Cerebellar nuclear complex (tissue), 1 donor: ENCODE results near the gene KMT2D.

Experiments
- DNase-seq, 2 experiments: peaks; one replicate each; lab custom pipeline; 2025; lab: John Stamatoyannopoulos, UW

KMT2D gene

DNA sequence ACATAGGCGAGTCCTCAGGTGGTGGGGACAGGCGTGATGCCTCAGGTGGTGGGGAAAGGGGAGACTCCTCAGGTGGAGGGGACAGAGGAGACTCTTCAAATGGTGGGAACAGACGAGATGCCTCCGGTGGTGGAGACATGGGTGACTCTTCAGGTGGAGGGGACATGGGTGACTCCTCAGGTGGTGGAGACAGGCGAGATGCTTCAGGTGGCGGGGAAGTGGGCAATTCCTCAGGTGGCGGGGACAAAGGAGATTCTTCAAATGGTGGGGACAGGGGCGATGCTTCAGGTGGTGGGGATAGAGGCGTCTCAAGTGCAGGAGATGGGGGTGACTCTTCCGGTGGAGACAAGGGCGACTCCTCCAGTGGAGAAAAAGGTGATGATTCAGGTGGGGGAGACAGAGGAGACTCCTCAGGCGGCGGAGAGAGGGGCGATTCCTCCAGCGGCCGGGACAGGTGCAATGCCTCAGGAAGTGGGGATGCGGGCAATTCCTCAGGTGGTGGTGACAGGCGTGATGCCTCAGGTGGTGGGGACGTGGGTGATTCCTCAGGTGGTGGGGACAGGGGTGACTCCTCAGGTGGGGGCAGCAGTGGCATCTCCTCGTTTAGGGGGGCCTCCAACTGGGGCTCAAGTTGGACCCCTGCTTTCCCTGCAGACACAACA is 8.7 kb downstream of the KMT2D start:
- no peak for DNase-seq

DNA sequence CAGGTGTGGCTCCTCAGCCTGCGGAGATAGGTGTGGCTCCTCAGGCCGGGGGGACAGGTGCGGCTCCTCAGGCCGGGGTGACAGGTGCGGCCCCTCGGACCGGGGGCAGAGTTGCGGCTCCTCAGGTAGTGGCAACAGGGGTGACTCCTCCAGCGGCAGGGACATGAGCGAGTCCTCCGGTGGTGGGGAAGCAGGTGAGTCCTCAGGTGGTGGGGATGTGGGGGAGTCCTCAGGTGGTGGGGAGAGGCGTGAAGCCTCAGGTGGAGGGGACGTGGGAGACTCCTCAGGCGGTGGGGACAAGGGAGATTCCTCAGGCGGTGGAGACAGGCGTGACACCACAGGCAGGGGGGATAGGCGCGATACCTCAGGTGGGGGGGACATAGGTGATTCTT is 9.2 kb downstream of the KMT2D start:
- no peak for DNase-seq

DNA sequence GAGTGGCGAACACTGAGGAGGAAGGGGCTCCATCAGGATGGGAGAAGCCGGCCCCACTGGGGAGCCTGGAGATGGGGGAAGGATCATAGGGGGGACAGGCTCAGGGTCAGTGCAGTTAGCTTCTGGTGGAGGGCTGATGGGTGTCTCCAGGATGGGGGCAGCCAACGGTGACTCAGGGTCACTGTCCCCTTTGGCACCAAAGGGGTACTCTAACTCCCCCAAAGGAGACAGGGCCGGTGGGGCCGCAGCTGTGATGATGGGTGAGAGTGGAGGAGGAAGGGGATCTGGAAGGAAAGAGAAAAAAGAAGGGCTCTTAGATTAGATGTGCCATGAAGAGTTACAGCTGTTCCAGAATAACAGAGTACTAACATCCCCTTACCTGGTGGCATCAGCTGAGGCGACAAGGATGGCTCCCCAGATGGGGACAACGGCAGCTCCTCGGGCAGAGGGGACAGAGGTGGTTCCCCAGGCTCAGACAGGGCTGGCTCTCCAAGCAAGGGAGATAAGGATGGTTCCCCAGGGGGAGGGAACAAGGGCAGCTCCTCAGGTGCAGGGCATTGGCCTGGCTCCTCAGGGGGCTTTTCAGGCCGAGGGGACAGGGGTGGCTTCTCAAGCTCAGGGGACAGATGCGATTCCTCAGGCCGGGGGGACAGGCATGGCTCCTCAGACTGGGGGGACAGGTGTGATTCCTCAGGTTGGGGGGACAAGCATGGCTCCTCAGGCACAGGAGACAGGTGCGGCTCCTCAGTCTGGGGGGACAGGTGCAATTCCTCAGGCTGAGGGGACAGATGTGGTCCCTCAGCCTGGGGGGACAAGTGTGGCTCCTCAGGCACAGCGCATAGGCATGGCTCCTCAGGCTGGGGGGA is 9.9 kb downstream of the KMT2D start:
- DNase-seq = no peak

DNA sequence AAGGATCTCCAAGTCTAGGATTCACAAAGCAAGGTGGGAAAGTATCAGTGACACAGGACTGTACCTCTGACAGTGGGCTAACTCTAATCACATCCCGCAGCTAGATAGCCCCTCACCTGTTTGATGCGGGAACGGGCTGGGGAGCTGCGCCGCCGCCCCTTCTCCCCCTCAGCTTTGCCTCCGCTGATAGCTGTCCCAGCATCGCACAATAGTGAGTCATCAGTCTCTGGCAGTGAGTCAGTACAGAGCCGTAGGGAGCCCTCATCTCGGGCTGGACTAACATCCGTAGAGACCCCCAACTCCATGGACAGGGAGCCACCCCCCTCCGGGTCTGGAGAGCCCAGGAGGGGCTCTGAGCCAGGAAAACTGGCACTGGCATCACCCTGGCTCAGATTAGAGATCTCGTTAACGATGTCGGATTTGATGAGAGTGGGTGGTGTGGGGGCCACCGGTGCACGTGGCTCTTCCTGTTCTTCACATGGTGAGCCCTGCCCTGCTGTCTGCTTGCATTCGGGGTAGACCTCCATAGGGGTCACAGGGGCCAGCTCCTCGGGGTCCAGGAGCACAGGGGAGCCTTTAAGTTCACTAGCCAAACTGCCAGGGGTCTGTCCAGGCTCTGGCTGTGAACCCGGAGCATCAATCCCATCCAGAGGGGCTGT is 10.9 kb downstream of the KMT2D start:
- no peak for DNase-seq

DNA sequence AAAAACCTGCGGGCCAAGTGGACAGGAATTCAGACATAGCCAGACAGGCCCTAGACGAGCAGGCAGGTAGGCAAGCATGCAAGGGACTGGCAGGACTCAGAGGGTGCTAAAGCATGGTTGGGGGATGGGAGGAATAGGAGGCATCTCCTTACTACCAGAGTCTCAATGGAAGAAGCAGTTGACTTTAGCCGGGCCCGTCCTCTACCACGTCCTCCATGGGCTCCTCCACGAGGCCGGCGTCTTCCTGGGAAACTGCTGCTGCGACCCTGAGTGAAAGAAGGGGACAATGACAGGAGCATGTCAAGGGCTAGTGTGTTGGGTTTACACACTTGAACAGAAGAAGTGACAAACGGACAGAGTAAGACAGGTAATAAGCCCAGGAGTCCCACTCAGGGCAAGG is 11.6 kb downstream of the KMT2D start:
- DNase-seq = no peak

DNA sequence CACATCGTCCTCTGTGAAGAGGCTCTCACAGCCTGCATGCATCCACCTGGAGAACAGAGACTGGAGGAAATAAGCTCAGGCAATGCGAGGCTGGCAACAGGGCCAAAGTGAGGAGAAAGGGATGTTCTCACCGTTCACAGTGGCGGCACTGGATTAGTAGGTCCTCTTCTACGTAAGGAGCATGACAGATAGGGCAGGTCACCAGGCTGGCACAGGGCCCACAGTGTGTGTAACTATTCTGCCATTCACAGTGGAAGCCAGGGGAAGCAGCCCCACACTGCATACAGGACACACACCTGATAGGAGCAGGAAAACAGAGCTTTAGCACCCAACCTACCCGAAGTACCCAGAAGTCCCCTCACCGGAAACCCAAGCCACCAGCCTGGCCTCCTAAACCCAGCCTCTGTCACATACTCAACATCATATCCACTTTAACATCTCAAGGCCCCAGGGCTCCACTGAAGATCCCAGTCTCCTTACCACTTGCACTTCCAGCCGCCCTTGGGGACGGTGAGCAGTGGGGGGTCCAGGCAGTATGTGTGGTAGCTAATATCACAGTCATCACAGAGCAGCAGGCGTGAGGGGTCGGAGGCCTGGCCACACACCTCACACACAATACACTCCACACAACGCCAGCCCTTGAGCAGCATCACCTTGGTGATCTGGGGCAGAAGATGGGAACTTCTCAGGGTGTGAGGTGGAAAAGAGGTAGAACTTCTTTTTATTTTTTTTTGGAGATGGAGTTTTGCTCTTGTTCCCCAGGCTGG is 14.3 kb downstream of the KMT2D start:
- no peak for DNase-seq

DNA sequence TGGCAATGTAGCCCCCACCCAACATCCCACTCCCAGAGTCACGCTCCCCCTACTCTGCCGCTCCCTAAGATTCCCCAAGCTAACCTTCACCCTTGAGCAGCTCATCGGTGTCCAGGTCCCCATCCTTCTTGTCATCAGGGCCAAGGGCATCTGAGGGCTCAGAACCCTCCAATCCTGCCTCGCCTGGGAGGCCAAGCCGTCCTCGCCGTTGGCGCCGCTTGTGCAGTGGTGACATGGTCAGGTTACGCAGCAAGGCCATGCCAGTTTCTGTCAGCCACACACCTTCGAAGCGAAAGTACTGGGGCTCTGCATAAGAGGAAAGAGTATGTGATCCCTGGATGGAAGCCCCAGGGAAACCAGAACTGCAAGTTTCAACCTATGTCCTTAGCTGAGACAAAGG is 15.9 kb downstream of the KMT2D start:
- DNase-seq = no peak

DNA sequence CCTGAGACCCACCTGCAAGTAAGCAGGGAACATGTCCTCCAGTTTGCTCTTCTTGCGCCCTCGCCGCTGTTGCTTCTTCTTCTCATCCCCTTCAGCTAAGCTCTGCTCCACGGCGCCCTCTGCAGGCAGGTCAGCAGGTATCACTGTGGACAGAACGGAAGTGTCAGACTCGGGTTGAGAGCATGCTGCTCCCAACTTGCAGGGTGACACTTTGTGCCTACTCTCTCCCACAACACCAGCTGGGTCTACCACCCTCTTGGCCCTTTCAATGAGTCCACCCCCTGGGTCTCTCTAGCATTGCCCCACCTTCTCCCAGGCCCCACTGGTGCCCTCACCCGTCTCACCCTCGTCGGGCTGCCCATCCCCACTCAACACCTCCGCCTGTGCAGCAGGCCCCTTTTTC is 16.7 kb downstream of the KMT2D start:
- no peak for DNase-seq

DNA sequence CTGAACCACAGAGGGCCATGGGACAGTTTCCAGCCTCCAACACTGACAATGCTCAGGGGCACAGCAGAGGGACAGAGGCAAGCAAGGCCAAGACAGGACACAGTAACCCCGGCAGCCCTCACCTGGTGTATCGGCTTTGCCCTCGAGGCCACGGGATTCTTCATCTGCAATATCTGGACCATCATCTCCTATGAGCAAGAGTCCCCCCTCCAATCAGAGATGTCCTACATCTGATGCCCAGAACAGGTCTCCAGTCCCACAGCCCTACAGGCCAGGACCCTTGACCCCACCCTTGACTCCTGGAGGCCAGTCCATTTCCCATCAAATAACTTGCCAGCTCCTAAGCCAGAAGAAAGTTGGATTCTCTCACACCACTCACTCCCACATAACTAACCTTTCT is 17.4 kb downstream of the KMT2D start:
- DNase-seq = no peak

DNA sequence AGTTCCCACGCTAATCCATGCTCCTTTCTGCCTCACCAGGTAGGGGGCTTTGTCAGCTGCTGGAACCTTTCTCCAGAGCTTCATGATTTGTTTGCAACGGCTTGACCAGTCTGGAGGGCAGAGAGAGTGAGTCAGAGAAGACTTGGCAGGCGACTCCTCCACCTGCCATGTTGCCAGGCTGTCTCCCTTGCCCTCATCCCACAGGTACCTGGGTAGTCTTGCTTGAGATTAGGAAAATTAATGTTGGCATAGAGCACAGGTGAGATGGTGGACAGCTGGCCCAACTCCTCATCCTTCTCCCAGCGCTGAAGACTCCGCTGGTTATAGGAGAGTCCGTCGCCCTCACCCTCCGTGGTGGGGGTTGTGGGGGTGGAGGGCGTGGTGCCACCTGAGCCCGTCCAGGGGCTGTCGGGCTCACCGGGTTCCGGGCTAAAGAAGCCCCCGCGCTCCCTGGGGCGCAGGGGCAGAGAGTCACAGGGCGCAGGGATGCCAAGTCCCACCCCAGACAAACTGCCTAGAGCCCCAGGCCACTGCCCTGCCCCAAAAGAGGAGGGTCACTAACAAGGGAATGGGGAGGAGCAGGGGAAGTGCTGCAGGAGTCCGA is 18.6 kb downstream of the KMT2D start:
- no peak for DNase-seq

DNA sequence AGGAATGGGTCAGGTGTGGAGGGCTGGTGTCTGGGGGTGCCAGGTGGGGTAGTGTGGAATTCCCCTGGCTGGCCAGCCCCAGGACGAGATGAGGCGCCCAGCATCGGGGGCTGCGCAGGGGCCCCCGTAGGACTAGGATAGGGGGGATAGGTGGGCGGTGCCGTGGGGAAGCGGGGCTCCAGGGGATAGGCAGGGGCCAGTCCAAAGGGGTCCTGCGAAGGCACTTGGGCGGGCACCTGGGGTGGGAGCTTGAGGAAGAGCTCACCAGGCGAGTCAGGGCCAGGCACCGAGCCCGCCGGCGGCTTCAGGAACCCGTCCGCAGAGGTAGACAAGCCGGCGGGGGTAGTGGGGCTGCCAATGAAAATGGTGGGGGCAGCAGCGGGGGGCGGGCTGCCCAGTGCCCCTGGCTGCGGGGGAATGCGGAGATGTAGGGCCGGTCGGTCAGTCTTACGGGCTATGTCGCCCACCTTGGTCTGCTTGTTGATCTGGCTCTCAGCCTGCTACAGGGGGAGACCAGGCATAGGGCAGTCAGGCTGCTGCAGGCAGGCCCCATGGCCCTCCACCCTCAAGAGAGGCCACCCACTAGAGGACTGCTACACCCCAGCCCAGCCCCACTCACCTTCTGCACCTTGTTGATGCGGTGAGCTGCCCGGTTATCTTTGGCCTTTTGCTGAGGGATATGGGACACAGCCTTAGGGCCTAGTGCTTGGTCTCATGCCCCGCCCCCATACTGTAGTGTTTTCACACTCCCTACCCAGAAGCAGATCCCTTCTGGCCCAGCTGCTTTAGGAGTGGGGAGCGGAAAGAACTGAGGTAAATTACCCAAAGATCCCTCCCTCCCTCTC is 19.3 kb downstream of the KMT2D start:
- no peak for DNase-seq

DNA sequence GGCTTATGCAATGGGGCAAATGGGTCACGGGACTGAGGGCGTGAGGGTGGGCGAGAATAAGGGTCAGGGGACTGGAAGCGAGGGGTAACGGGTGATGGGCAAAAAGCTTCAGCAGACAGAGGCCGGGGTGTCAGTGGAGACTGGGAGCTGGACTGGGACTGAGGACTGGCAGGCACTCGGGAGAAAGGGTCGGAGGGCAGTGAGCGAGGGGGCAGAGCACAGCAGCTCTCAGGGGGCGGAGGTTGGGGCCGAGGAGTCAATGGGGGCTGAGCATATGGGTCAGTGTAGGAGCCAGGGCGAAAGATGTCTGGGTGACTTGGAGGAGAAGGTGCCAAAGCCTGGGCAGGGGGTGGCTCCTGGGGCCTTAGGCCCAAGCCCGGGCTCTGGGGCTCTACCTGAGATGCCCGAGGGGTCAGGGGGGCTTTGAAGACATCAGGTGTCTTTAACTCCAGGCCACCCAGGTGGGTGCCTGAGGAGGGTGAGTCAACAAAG is 20.2 kb downstream of the KMT2D start:
- no peak for DNase-seq

DNA sequence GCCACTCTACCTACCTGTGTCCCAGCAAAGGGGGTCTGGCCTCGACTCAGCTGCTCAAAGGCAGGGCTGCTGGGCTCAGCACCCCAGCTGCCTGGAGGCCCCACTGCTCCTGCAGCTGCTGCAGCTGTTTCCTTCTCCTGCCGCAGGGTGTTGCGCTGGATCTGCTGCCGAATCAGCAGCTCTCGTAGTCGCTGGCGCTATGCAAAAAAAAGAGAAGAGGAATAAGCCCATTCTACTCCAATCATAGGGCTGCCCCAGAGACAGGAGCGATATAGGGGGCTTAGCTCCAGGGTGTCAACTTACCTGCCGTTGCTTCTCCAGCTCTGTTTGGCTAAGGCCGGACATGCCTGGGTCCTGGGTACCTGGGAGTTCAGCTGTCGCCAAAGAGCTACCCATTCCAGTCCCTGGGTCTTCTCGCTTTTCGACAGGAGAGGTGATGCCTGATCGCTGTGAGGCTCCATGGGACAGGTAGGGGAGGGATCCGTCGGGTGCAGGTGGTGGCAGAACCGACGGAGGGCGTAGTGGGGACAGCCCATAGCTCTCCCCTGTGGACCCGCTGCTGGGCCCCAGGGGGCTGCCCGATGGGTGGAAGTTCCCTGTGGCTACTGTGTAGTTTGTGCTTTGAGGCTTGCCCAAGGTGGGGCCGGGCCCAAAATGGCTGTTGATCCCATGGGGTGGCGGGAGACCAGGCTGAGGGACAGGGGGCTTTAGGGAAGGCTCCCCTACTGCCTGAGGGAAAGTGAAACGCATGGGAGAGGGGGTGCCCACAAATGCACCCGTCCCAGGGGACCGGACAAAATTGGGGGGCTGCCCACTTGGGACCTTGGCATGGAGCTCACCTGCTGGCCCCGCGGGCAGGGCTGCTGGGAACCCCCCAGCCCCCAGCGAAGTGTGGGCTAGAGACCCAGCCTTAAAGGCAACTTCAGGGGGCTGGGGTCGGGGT is 20.9 kb downstream of the KMT2D start:
- DNase-seq = no peak

DNA sequence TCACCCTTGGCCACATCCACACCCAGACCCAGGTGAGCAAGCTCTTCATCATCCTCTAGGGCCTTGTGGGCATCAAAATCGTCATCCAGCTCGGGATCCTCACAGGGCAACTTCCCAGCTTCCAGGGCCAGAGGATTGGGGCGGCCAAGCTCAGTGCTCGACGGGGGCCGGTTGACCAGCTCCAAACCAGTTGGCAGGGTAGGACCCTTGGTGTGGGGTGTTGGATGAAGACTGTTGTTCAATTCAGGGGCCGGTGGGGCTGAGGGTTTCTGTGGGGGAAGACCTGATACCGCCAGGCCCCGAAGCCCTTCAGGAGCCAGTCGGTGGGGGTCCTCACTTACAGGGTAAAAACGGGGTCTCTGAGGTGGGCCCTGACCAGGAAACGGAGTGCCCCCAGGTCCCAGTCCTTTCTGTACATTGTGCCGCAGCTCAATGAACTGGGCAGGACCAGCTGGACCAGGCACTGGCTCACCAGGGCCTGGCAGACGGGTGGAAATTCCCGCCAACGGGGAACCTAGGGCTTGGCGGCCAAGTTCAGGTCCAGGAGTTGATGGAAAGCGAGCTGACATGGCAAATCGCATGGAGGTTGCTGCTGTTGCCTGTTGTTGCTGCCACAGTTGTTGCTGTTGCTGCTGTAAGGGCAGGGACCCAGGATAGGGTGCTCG is 22.2 kb downstream of the KMT2D start:
- no peak for DNase-seq

DNA sequence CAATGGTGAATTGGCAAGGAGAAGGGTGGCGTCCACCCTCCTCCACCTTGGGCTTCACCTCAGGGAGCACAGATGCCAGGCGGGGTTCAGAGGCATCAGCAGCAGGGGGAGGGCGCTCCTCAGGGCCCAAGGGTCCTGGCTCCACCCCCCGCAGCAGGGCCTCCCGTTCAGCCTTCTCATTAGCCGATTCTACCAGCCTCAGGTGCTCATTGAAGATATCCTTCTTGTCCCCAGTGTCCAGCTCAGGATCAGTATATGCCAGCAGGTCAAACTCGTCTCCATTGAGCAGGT is 22.7 kb downstream of the KMT2D start:
- no peak for DNase-seq

DNA sequence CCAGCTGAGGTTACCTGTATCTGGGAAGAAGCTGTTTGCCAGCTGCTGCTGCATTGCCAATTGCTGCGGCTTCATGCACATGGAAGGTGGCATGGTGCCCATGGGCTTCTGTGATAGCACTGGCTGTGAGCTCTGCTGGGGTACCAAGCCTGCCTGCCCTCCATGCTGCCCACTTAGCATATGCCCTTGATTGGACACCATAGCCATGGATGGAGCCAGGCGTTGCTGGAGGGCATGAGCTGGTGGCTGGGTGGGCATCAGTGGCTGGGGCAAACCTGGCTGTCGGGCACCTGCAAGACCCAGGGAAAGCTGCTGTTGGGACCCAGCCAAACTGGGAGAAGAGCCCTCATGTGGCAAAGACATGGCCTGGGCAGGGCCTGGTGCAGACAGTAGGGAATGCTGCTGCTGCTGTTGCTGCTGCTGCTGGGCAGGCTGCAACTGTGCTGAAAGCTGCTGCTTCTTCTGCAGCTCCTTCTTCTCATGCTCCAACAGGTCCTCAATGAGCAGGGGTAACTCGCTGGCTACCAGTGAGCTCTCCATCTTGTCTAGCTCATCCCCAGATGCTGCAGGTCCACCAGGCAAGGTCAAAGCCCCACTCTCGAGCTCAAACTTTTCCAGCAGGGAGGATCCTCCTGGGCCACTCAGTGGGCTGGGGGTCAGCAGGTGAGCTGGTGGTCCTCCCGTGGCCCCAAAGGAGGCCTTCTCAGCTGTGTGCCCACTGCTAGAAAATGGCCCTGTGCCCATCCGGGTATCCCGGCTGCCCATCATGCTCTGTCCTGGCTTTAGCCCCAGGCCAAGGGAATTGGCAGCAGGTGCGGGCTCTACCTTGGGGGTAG is 23.3 kb downstream of the KMT2D start:
- DNase-seq = no peak

DNA sequence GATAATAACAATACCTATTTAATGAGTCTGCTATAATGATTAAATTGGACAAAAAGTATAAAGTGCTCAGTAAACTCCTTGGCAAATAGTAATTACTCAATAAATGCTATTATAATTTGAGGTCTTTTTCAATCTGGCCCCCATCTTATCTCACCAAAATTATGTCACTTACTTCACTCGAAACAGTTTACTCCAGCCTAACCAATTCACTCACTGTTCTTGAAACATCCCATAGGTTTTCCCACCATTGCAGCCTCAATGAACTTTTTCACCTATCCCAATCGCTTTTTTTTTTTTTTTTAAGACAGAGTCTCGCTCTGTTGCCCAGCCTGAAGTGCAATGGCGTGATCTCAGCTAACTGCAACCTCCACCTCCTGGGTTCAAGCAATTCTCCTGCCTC is 24.6 kb downstream of the KMT2D start:
- no peak for DNase-seq

DNA sequence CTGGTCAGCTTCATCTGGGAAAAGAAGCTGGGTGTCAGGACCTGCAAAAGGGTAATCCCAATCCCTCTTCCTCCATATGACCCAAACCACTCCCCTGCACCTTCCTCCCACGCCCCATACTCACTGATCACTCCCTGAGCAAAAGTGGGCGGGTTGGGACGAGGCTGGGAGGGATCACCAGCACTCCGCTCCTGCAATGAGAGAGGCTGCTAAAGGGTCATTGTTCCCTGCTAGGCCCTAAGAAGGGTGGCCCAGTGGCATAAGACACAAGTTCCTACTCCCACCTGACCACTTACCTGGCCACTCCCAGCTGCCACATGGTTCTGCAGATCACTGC is 26.3 kb downstream of the KMT2D start:
- no peak for DNase-seq
